Stimulated activated CD4-positive, alpha-beta T cell treated with anti-CD3 and anti-CD28 coated beads, Interleukin-4, amount 100 ng/mL, for 1 hour (primary cell): Measurements from ENCODE around the gene EIF4A3.
"Not testable (repeated sequence)": the region's sequence is repeated elsewhere in the genome, so short reads cannot be mapped to it uniquely, and the experiment has no call there.

Experiments used
- DNase-seq: peaks from one replicate; pipeline ENCODE4 v3.0.0-alpha.2; 2020

EIF4A3 gene

GRCh38 chr17:80097844-80098691, 48.9 kb downstream of the EIF4A3 start:
- no peak for DNase-seq

- DNase-seq, result no peak
Observed at GRCh38 chr17:80097127-80097621, 49.8 kb downstream of the EIF4A3 start.

- no peak for DNase-seq
Observed at GRCh38 chr17:80096561-80097021, 50.3 kb downstream of the EIF4A3 start.

DNA sequence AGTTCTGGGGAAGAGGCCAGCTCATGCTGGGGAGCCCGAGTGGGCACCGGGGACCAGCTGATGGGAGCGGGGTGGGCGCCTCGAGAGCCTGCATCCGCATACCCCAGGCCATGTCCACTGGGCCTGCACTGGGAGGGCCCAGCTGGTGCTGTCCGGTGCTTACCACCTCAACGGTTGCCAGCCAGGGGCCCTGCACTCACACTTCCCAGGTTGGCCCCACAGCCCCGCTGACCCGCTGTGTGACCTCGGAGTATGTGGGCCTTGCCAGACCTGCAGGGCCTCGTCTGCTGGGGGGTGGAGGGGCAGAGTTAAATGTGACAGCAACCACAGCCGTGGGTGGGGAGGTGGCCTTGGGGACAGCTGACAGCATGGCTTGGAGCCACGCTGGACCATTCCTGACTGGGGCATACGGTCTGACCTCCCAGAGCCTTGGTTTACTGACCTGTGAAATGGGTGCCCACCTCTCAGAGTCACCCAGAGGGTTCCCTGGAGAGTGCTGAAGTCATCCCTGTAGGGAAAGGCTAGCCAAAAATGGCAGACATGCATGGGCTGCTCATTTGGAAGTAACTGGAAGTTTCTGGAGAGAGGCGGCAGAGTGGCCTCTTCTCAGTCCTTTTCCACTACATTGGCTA, 51.0 kb downstream of the EIF4A3 start:
- no peak for DNase-seq

- no peak for DNase-seq
Observed at GRCh38 chr17:80095038-80095843, 51.7 kb downstream of the EIF4A3 start.

- DNase-seq, result no peak
Observed at GRCh38 chr17:80092959-80093358, 54.0 kb downstream of the EIF4A3 start.

DNA sequence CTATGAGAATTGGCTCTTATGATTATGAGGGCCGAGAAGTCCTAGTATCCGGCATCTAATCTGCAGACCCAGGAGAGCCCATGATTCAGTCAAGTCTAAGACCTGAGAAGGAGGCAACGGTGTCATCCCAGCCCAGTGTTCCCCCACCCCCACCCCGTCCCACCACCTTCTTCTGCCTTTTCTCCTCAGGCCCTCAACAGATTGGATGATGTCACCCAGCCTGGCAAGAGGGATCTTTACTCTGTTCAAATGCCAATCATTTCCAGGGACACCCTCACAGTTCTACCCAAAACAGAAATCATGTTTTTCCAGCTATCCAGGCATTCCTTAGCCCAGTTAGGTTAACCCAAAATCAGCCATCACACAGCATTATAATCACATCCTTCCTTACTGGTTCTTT, 55.6 kb downstream of the EIF4A3 start:
- DNase-seq, result no peak

DNA sequence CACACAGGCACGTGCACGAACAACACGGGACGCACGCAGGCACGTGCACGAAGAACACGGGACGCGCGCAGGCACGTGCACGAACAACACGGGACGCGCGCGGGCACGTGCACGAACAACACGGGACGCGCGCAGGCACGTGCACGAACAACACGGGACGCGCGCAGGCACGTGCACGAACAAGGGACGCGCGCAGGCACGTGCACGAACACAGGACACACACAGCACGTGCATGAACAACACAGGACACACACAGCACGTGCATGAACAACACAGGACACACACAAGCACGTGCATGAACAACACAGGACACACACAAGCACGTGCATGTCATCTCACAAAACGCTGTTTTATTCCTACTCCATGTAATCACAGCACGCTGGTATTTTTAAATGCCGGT, 56.8 kb downstream of the EIF4A3 start:
- DNase-seq, result not testable (repeated sequence)

DNA sequence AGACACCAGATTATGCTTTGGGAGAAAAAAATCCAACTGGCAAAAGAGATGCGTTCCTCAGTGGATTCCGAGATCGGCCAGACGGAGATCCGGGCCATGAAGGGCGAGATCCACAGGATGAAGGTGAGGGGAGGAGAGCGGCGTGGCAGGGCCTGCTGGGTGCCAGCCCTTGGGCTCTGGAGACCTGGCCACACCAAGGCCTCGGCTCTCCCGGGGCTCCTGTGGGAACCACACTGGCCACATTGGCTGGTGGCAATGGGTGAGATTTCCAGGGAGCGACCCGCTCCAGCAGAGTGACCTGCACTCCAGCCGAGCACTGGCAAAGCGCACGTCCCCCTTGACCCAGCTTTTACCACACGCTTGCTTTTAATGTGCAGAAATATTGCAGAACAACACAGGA, 57.2 kb downstream of the EIF4A3 start:
- no peak for DNase-seq

DNA sequence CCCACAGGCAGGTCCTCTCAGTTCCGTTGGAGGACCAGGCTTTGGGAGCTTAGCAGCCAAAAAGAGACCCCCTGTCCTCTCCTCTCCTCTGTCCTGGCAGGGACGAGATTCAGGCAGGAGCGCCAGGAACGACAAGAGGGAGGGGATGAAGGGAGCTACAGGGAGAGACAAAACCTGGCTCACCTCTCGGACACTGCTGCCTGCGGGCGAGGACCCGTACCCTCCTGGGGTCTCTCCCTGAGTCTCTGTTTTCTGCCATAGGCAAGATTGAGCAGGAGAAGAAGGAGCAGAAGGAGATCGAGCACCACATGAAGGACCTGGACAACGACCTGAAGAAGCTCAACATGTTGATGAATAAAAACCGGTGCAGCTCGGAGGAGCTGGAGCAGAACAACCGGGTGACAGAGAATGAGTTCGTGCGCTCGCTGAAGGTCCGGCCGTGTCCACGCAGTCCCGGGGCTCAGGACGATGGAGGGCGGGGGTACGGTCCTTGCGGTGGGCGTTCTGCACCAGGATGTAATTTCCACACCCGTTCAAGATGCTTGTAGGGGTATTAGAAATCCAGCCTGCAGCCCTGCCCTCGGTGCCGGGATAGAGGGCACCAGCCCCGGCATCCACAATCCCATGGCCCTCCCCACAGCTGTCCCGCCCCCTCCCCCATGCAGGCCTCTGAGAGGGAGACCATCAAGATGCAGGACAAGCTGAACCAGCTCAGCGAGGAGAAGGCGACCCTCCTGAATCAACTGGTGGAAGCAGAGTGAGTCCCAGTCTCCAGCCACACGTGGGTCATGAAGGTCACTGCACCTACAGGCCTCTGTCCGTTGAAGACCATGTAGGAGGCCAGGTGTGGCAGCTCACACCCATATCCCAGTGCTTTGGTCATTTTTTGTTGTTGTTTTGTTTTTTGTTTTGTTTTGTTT, 59.3 kb downstream of the EIF4A3 start:
- DNase-seq, result no peak

DNA sequence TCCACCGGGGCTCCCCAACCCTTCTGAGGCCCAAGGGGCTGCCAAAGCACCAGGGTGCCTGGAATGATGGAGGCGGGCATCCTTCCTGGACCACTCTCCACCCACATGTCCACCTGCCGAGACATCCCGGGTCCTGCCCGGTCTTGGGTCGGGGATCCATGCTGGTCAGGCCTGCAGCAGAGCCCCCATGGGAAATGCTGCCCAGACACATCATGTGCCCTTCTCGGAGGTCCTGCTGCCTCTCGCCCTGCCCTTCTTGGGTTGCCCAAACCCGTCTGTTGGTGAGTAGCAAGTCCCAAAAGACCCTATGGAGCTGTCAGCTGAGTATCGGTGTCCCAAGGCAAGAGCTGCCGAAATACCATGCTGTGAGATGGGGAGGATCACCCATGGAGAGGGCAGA, 60.3 kb downstream of the EIF4A3 start:
- DNase-seq, result no peak

DNA sequence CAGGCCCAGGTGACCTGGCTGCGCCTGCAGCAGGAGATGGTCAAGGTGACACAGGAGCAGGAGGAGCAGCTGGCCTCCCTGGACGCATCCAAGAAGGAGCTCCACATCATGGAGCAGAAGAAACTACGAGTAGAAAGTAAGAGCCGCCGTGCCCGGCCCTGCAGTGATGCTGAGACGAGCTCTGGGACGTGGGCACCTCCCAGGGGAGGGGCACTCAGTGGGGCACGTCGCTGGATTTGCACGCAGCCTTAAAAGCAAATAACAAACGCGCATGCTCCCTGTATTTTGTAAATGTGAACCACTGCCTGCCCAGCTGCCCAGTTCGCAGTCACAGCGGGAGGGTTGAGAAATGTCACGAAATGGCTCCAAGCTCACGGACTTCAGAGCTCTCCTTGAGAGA, 60.8 kb downstream of the EIF4A3 start:
- no peak for DNase-seq

DNA sequence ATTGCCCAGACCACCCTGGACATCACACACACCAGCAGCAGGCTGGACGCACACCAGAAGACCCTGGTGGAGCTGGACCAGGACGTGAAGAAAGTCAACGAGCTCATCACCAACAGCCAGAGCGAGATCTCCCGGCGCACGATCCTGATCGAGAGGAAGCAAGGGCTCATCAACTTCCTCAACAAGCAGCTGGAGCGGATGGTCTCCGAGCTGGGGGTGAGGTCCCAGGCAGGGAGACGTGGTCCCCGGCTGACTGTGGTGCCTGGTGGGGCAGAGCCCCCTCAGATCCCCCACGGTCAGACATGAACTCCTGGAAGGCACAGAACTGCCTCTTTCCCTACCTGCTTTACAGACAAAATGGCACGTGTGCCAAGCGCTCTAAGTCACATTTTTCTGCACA, 62.2 kb downstream of the EIF4A3 start:
- DNase-seq, result no peak
